H9 (cell line): ENCODE results near the gene PPP1R26. TPM values are rescaled to one million over a fixed set of nuclear protein-coding genes. Genes with fewer than 3 reads are reported as not detected.

Source experiments
- DNase-seq: peaks from one replicate; pipeline ENCODE4 v3.0.0-alpha.2; 2017
- H2AFZ ChIP-seq: one replicate; pipeline ENCODE4 v1.6.1; 2013; ENCODE audit warnings: mild to moderate bottlenecking, low read length, control low read depth, moderate library complexity
- H2AK5ac ChIP-seq: 2 replicates; pipeline ENCODE4 v1.6.1; 2013; ENCODE audit warnings: low read length, control low read depth, mixed read lengths; ENCODE audit not compliant: insufficient read length
- H2BK120ac ChIP-seq: one replicate; pipeline ENCODE4 v1.6.1; 2013; ENCODE audit warnings: low read depth, mild to moderate bottlenecking, low read length, control low read depth, inconsistent platforms; ENCODE audit not compliant: poor library complexity, severe bottlenecking
- H2BK12ac ChIP-seq: 2 replicates; pipeline ENCODE4 v1.6.1; 2013; ENCODE audit warnings: low read length, control low read depth, mixed read lengths, low read depth; ENCODE audit not compliant: insufficient read length
- H2BK15ac ChIP-seq: 2 replicates; pipeline ENCODE4 v1.6.1; 2013; ENCODE audit warnings: low read depth, low read length, control low read depth
- H2BK20ac ChIP-seq: one replicate; pipeline ENCODE4 v1.6.1; 2013; ENCODE audit warnings: low read depth, mild to moderate bottlenecking, low read length, control low read depth, inconsistent platforms; ENCODE audit not compliant: poor library complexity, severe bottlenecking
- H2BK5ac ChIP-seq: 2 replicates; pipeline ENCODE4 v1.6.1; 2013; ENCODE audit warnings: low read length, control low read depth, mixed read lengths; ENCODE audit not compliant: insufficient read length
- H3K14ac ChIP-seq: 2 replicates; pipeline ENCODE4 v1.6.1; 2013; ENCODE audit warnings: low read length, control low read depth; ENCODE audit not compliant: insufficient read depth
- H3K18ac ChIP-seq: 2 replicates; pipeline ENCODE4 v1.6.1; 2013; ENCODE audit warnings: low read depth, mild to moderate bottlenecking, mixed read lengths, low read length, control low read depth; ENCODE audit not compliant: insufficient read length
- H3K23ac ChIP-seq: 2 replicates; pipeline ENCODE4 v1.6.1; 2013; ENCODE audit warnings: low read length, control low read depth, mixed read lengths, low read depth; ENCODE audit not compliant: insufficient read length
- H3K23me2 ChIP-seq: 2 replicates; pipeline ENCODE4 v1.6.1; 2013; ENCODE audit warnings: low read depth, mild to moderate bottlenecking, mixed read lengths, low read length, control low read depth; ENCODE audit not compliant: insufficient read length, poor library complexity, severe bottlenecking
- H3K27ac ChIP-seq: 2 replicates; pipeline ENCODE4 v1.5.1; 2013; ENCODE audit warnings: low read length, control low read depth, mixed read lengths, low read depth; ENCODE audit not compliant: insufficient read length
- H3K27me3 ChIP-seq: 2 replicates; pipeline ENCODE4 v1.6.1; 2013; ENCODE audit warnings: low read length, control low read depth, inconsistent platforms; ENCODE audit not compliant: insufficient read depth
- H3K4ac ChIP-seq: 2 replicates; pipeline ENCODE4 v1.6.1; 2013; ENCODE audit warnings: low read depth, mild to moderate bottlenecking, control low read depth, inconsistent platforms, low read length, moderate library complexity
- H3K4me1 ChIP-seq: 2 replicates; pipeline ENCODE4 v1.6.1; 2013; ENCODE audit warnings: low read length, control low read depth, inconsistent platforms; ENCODE audit not compliant: insufficient read depth
- H3K4me2 ChIP-seq: 2 replicates; pipeline ENCODE4 v1.6.1; 2013; ENCODE audit warnings: low read length, control low read depth, mixed read lengths; ENCODE audit not compliant: insufficient read length, insufficient read depth
- H3K56ac ChIP-seq: 2 replicates; pipeline ENCODE4 v1.6.1; 2013; ENCODE audit warnings: low read depth, mild to moderate bottlenecking, mixed read lengths, low read length, control low read depth; ENCODE audit not compliant: insufficient read length
- H3K79me1 ChIP-seq: 2 replicates; pipeline ENCODE4 v1.6.1; 2013; ENCODE audit warnings: low read depth, mild to moderate bottlenecking, moderate library complexity, low read length, control low read depth, inconsistent platforms; ENCODE audit not compliant: insufficient read depth, poor library complexity, severe bottlenecking
- H3K79me2 ChIP-seq: 2 replicates; pipeline ENCODE4 v1.6.1; 2013; ENCODE audit warnings: low read length, control low read depth, inconsistent platforms; ENCODE audit not compliant: insufficient read depth
- H3K9ac ChIP-seq: 2 replicates; pipeline ENCODE4 v1.6.1; 2013; ENCODE audit warnings: low read length, control low read depth, mixed read lengths; ENCODE audit not compliant: insufficient read length; ENCODE audit errors: extremely low read depth
- H3K9me3 ChIP-seq: one replicate; pipeline ENCODE4 v1.6.1; 2013; ENCODE audit warnings: low read depth, low read length, inconsistent platforms; ENCODE audit not compliant: control insufficient read depth
- H3T11ph ChIP-seq: one replicate; pipeline ENCODE4 v1.6.1; 2013; ENCODE audit warnings: mild to moderate bottlenecking, low read length, control low read depth, inconsistent platforms
- H4K20me1 ChIP-seq: one replicate; pipeline ENCODE4 v1.6.1; 2013; ENCODE audit not compliant: control insufficient read depth, insufficient read length, insufficient read depth
- H4K5ac ChIP-seq: 2 replicates; pipeline ENCODE4 v1.6.1; 2013; ENCODE audit warnings: low read depth, mild to moderate bottlenecking, mixed read lengths, low read length, control low read depth; ENCODE audit not compliant: insufficient read length
- H4K8ac ChIP-seq: replicated peaks from 2 replicates; pipeline ENCODE4 v1.6.1; 2013; ENCODE audit warnings: low read length, control low read depth, mixed read lengths, low read depth; ENCODE audit not compliant: insufficient read length
- H4K91ac ChIP-seq: 2 replicates; pipeline ENCODE4 v1.6.1; 2013; ENCODE audit warnings: low read depth, mild to moderate bottlenecking, moderate library complexity, mixed read lengths, low read length, control low read depth; ENCODE audit not compliant: insufficient read length
- H3K27ac Mint-ChIP-seq, 3 experiments: 2 replicates in 2 of 3; 3 replicates in 1 of 3; pipeline ENCODE4 v1.8.0; 2020 to 2021; ENCODE audit warnings: mixed read lengths in 3 of 3, mild to moderate bottlenecking in 1 of 3, moderate library complexity in 1 of 3
- H3K27me3 Mint-ChIP-seq: 2 replicates; pipeline ENCODE4 v1.8.0; 2021; ENCODE audit warnings: low read depth, mild to moderate bottlenecking, moderate library complexity, mixed read lengths
- H3K36me3 Mint-ChIP-seq, 3 experiments: 2 replicates in 2 of 3; 3 replicates in 1 of 3; pipeline ENCODE4 v1.8.0; 2020 to 2021; ENCODE audit warnings: low read depth in 3 of 3, mixed read lengths in 3 of 3; ENCODE audit not compliant: insufficient read depth in 1 of 3
- H3K4me1 Mint-ChIP-seq, 2 experiments: 2 replicates each; pipeline ENCODE4 v1.8.0; 2020; ENCODE audit warnings: mixed read lengths in 2 of 2
- H3K4me3 Mint-ChIP-seq, 2 experiments: 2 replicates in 1 of 2; 3 replicates in 1 of 2; pipeline ENCODE4 v1.8.0; 2020 to 2021; ENCODE audit warnings: mild to moderate bottlenecking in 2 of 2, mixed read lengths in 2 of 2, moderate library complexity in 1 of 2
- H3K9me3 Mint-ChIP-seq, 2 experiments: 2 replicates in 1 of 2; 3 replicates in 1 of 2; pipeline ENCODE4 v1.8.0; 2020; ENCODE audit warnings: mild to moderate bottlenecking in 2 of 2, mixed read lengths in 2 of 2, moderate library complexity in 1 of 2
- CTCF ChIP-seq: fragments of 200-600 bp; sonication (generic); conservative IDR thresholded peaks from 3 replicates; pipeline ENCODE4 v1.8.0; 2021; ENCODE audit warnings: antibody characterized with exemption, mild to moderate bottlenecking
- WGBS: extraction: QIAGEN DNeasy Blood & Tissue Kit; methylation state at CpG from one replicate; pipeline ENCODE4 v1.1.7; 2013; ENCODE audit warnings: missing lambda C conversion rate, low lambda C conversion rate, mixed read lengths; ENCODE audit not compliant: insufficient read length; ENCODE audit errors: extremely low coverage; 5-methylcytosine and 5-hydroxymethylcytosine counted together
- total RNA-seq: library from RNA; stranded (reverse); gene quantifications from 2 replicates; pipeline ENCODE4 v1.2.1, GENCODE V29; 2021

PPP1R26 gene
- total RNA-seq, 1 experiment from 2014 or later: 38.0 TPM

- no peaks in the 10 kb centered on the region; the same call in 1 of the 2 replicates for H3K4me1 ChIP-seq
- H3K36me3 Mint-ChIP-seq: no peaks in the 10 kb centered on the region
- no peak for TF ChIP-seq CTCF
- H3K9me3 ChIP-seq: no peaks in the 10 kb centered on the region
- no peaks in the 10 kb centered on the region for H3K23me2 ChIP-seq
- no peak overlapping the region for H2BK20ac ChIP-seq
- no peak overlapping the region for H2BK15ac ChIP-seq
- no peak overlapping the region for H2AFZ ChIP-seq
- H4K20me1 ChIP-seq: no peaks in the 10 kb centered on the region
- H2AK5ac ChIP-seq: no peak overlapping the region
- no peak overlapping the region for H4K91ac ChIP-seq
- H4K5ac ChIP-seq: no peak overlapping the region
- H3K18ac ChIP-seq: no peak overlapping the region
- peak overlapping the region in 1 of 3 experiments; percentile 34; a peak in 1 of 7 replicates for H3K27ac Mint-ChIP-seq
- no peaks in the 10 kb centered on the region for H3K79me2 ChIP-seq
- no peak for DNase-seq
- H3K4ac ChIP-seq: no peak overlapping the region
- no peak overlapping the region for H3T11ph ChIP-seq
- H3K56ac ChIP-seq: no peak overlapping the region
- no peak overlapping the region for H4K8ac ChIP-seq
- H3K27me3 ChIP-seq: no peaks in the 10 kb centered on the region
- no CpG with 5 or more reads among the region's 5 CpGs for WGBS
- no peak overlapping the region for H3K4me3 Mint-ChIP-seq
- H3K4me2 ChIP-seq: no peak overlapping the region
- H3K27ac ChIP-seq: no peak overlapping the region
- H3K9me3 Mint-ChIP-seq: no peaks in the 10 kb centered on the region
- H2BK12ac ChIP-seq: no peak overlapping the region
- no peak overlapping the region for H3K23ac ChIP-seq
- H3K79me1 ChIP-seq: no peaks in the 10 kb centered on the region
- H3K9ac ChIP-seq: no peak overlapping the region
- H2BK120ac ChIP-seq: no peak overlapping the region
- H3K14ac ChIP-seq: no peak overlapping the region
- peaks cover 11 to 17% of the 10 kb centered on the region in 2 experiments for H3K4me1 Mint-ChIP-seq
- peaks cover 4% of the 10 kb centered on the region for H3K27me3 Mint-ChIP-seq
- no peak overlapping the region for H2BK5ac ChIP-seq
These were observed 50.6 kb downstream of the PPP1R26 start for GRCh38 chr9:135530146-135530545.
